HCT116 (cell line): Measurements from ENCODE around the gene PLEKHA8. TPM values are rescaled to one million over a fixed set of nuclear protein-coding genes. Genes with fewer than 3 reads are reported as not detected.

ENCODE experiments used
- ATAC-seq: fragments of 200-7000 bp; cut with Tn5 transposase; 2 replicates; pipeline ENCODE4 v1.9.1; 2020; ENCODE audit warnings: mild to moderate bottlenecking, moderate library complexity
- BruUV-seq: library from RNA; stranded (reverse); fragments of 400-500 nt; replicated peaks from 2 replicates; lab custom pipeline; 2021; lab: Mats Ljungman, UMichigan
- CTCF ChIA-PET: fragments of 300-600 bp; sonication (Branson Sonifier 250); formaldehyde crosslinking; loops from one replicate; lab custom pipeline; 2021; ENCODE audit warnings: antibody characterized with exemption; lab: Charles Lee
- POLR2A ChIA-PET: fragments of 300-600, 350-600 bp; sonication (Branson Sonifier 250); formaldehyde crosslinking; loops from one replicate; lab custom pipeline; 2021; ENCODE audit warnings: antibody characterized with exemption; lab: Charles Lee
- RAD21 ChIA-PET, 2 experiments: fragments of 300-600 bp; sonication (Branson Sonifier 250); formaldehyde crosslinking; loops; one replicate each; lab custom pipeline; 2023; ENCODE audit warnings: low total read pairs in 2 of 2; ENCODE audit not compliant: uncharacterized antibody in 2 of 2, unreplicated experiment in 2 of 2, low non-redundant PET in 1 of 2; lab: Charles Lee
- DNase-seq: peaks from one replicate; pipeline ENCODE4 v3.0.0-alpha.2; 2010; ENCODE audit warnings: low read depth, low spot score
- H2AFZ ChIP-seq: fragments of 200-600 bp; shearing (Covaris generic), sonication (generic); 2 replicates; pipeline ENCODE4 v1.6.1; 2017; ENCODE audit warnings: low read depth, mixed run types, mixed read lengths, antibody characterized with exemption, low read length; ENCODE audit not compliant: poor library complexity, severe bottlenecking
- H3K27ac ChIP-seq: 2 replicates; pipeline ENCODE4 v1.5.1; 2012; ENCODE audit warnings: low read depth, low read length
- H3K27me3 ChIP-seq: fragments of 200-600 bp; sonication (generic); 2 replicates; pipeline ENCODE4 v1.6.1; 2016; ENCODE audit warnings: mixed run types, low read length, mixed read lengths; ENCODE audit not compliant: insufficient read depth
- H3K36me3 ChIP-seq, 2 experiments: fragments of 200-500 bp in 1 of 2; fragments of 200-600 bp in 1 of 2; sonication (Bioruptor generic) in 1 of 2; sonication (generic) in 1 of 2; 2 replicates each; pipeline versions ENCODE4 v1.5.1 to v1.6.1; 2014 to 2016; ENCODE audit warnings: low read length in 2 of 2, inconsistent platforms in 1 of 2, mixed read lengths in 1 of 2, mixed run types in 1 of 2; ENCODE audit not compliant: insufficient read depth in 2 of 2, control insufficient read depth in 1 of 2
- H3K4me1 ChIP-seq, 2 experiments: fragments of 200-600 bp in 1 of 2; sonication (generic) in 1 of 2; 2 replicates each; pipeline versions ENCODE4 v1.5.1 to v1.6.1; 2012 to 2017; ENCODE audit warnings: low read length in 2 of 2, inconsistent platforms in 1 of 2, mild to moderate bottlenecking in 1 of 2, mixed read lengths in 1 of 2, mixed run types in 1 of 2, moderate library complexity in 1 of 2; ENCODE audit not compliant: insufficient read depth in 2 of 2, control insufficient read depth in 1 of 2
- H3K4me2 ChIP-seq: fragments of 200-600 bp; sonication (generic); 2 replicates; pipeline ENCODE4 v1.6.1; 2017; ENCODE audit warnings: mixed run types, low read length, mixed read lengths
- H3K4me3 ChIP-seq, 2 experiments: fragments of 200-600 bp in 1 of 2; sonication (generic) in 1 of 2; replicated peaks in 1 of 2; 2 replicates each; pipeline ENCODE4 v1.5.1; 2011 to 2016; ENCODE audit warnings: low read length in 2 of 2, control low read depth in 1 of 2, low read depth in 1 of 2, mild to moderate bottlenecking in 1 of 2, mixed read lengths in 1 of 2, mixed run types in 1 of 2
- H3K79me2 ChIP-seq: fragments of 200-600 bp; sonication (generic); 2 replicates; pipeline ENCODE4 v1.6.1; 2017; ENCODE audit warnings: mild to moderate bottlenecking, mixed run types, low read length, moderate library complexity, mixed read lengths; ENCODE audit not compliant: insufficient read depth
- H3K9ac ChIP-seq: fragments of 200-600 bp; sonication (generic); 2 replicates; pipeline ENCODE4 v1.6.1; 2016; ENCODE audit warnings: low read length, mixed read lengths
- H3K9me2 ChIP-seq: fragments of 200-600 bp; sonication (generic), shearing (Covaris generic); 2 replicates; pipeline ENCODE4 v1.6.1; 2017; ENCODE audit warnings: mixed run types, mild to moderate bottlenecking, moderate library complexity; ENCODE audit not compliant: insufficient read depth
- H3K9me3 ChIP-seq, 2 experiments: fragments of 200-500 bp in 1 of 2; fragments of 200-600 bp in 1 of 2; sonication (Bioruptor generic) in 1 of 2; sonication (generic) in 1 of 2; 2 replicates each; pipeline ENCODE4 v1.6.1; 2014 to 2017; ENCODE audit warnings: low read length in 2 of 2, mixed read lengths in 2 of 2, inconsistent platforms in 1 of 2, low read depth in 1 of 2, mild to moderate bottlenecking in 1 of 2, mixed run types in 1 of 2, moderate library complexity in 1 of 2; ENCODE audit not compliant: control insufficient read depth in 1 of 2, insufficient read depth in 1 of 2
- H4K20me1 ChIP-seq: fragments of 200-600 bp; sonication (generic), shearing (Covaris generic); 2 replicates; pipeline ENCODE4 v1.6.1; 2017; ENCODE audit warnings: mixed run types, mild to moderate bottlenecking, moderate library complexity; ENCODE audit not compliant: insufficient read depth
- CBX3 ChIP-seq: IDR thresholded peaks from 2 replicates; pipeline ENCODE4 v1.6.1; 2012; ENCODE audit warnings: low read depth
- CEBPB ChIP-seq: IDR thresholded peaks from 2 replicates; pipeline ENCODE4 v1.6.1; 2012; ENCODE audit warnings: low read depth
- EGR1 ChIP-seq: IDR thresholded peaks from 2 replicates; pipeline ENCODE4 v1.6.1; 2012; ENCODE audit warnings: low read depth
- ELF1 ChIP-seq: IDR thresholded peaks from 2 replicates; pipeline ENCODE4 v1.6.1; 2012; ENCODE audit warnings: low read depth, borderline replicate concordance
- EZH2 ChIP-seq: fragments of 200-600 bp; sonication (generic); IDR thresholded peaks from 2 replicates; pipeline ENCODE4 v1.6.1; 2017; ENCODE audit warnings: antibody characterized with exemption, mixed run types
- EZH2phosphoT487 ChIP-seq: fragments of 200-600 bp; IDR thresholded peaks from 2 replicates; pipeline ENCODE4 v1.6.1; 2018; ENCODE audit warnings: antibody characterized with exemption, borderline replicate concordance
- FOSL1 ChIP-seq: IDR thresholded peaks from 2 replicates; pipeline ENCODE4 v1.6.1; 2012; ENCODE audit warnings: low read depth
- JUND ChIP-seq: IDR thresholded peaks from 2 replicates; pipeline ENCODE4 v1.6.1; 2012
- SIN3A ChIP-seq: IDR thresholded peaks from 2 replicates; pipeline ENCODE4 v1.6.1; 2012; ENCODE audit warnings: low read depth
- SRF ChIP-seq: IDR thresholded peaks from 2 replicates; pipeline ENCODE4 v1.6.1; 2012; ENCODE audit warnings: low read depth
- TCF7L2 ChIP-seq: IDR thresholded peaks from 2 replicates; pipeline ENCODE4 v1.7.0; 2011; ENCODE audit warnings: borderline replicate concordance, inconsistent platforms; ENCODE audit not compliant: insufficient read depth, insufficient read length; ENCODE audit errors: extremely low read depth
- YY1 ChIP-seq: IDR thresholded peaks from 2 replicates; pipeline ENCODE4 v1.6.1; 2011; ENCODE audit warnings: low read length, low read depth, moderate library complexity, mild to moderate bottlenecking; ENCODE audit not compliant: insufficient replicate concordance; ENCODE audit errors: extremely low read depth
- ZFX ChIP-seq: fragments of 450-650 bp; IDR thresholded peaks from 2 replicates; pipeline ENCODE4 v1.6.1; 2017
- ZNF274 ChIP-seq: fragments of 200-500 bp; sonication (Bioruptor generic); IDR thresholded peaks from 2 replicates; pipeline ENCODE4 v1.6.1; 2014; ENCODE audit warnings: mild to moderate bottlenecking, low read depth, low read length, inconsistent platforms
- intact Hi-C: fragments of 100-400 bp; cut with micrococcal nuclease; formaldehyde crosslinking; loops from 2 replicates; pipeline ENCODE4 v1.10.0; 2022
- total RNA-seq: library from RNA; stranded (reverse); gene quantifications from one replicate; pipeline ENCODE4 v1.2.1, GENCODE V29; 2021; ENCODE audit not compliant: unreplicated experiment
- TF ChIP-seq, protein P1 (sequence below), 3 experiments: fragments of 200-600 bp in 1 of 3; sonication (generic) in 1 of 3; IDR thresholded peaks in 2 of 3; conservative IDR thresholded peaks in 1 of 3; 2 replicates each; pipeline ENCODE4 v1.5.1; 2012 to 2017; ENCODE audit warnings: low read depth in 2 of 3, low read length in 2 of 3, antibody characterized with exemption in 1 of 3, borderline replicate concordance in 1 of 3, control low read depth in 1 of 3, mild to moderate bottlenecking in 1 of 3, mixed read lengths in 1 of 3, mixed run types in 1 of 3, moderate library complexity in 1 of 3; ENCODE audit not compliant: insufficient read depth in 1 of 3
- TF ChIP-seq, protein P2 (sequence below): IDR thresholded peaks from 2 replicates; pipeline ENCODE4 v1.6.1; 2012
- TF ChIP-seq, protein P3 (sequence below): IDR thresholded peaks from 2 replicates; pipeline ENCODE4 v1.6.1; 2011; ENCODE audit warnings: mild to moderate bottlenecking, low read length, moderate library complexity; ENCODE audit not compliant: insufficient replicate concordance; ENCODE audit errors: extremely low read depth

PLEKHA8 gene
- total RNA-seq, 1 experiment from 2014 or later = 13.6 TPM

DNA sequence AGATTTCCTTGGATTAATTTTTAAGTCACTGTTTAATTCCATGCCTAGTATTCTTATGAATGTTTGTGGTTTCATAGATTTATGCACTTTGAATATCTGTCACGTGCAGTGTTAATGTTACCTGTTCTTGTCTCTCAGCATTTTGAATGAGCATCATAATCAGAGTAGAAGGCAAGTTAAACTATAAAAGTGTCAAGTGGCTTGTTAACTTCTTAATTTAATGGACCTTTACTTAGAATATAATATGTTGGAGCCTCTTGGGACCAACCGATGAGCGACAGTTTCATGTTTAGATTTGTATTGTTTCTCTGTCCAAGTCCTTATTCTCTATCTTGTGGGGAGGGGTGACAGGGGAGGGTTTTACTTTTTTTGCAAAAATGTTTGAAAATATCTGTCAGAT, 56.0 kb downstream of the PLEKHA8 start:
- Histone ChIP-seq H3K4me1 (no peaks in the 10 kb centered on the region), H4K20me1 (no peaks in the 10 kb centered on the region), H3K27me3 (no peaks in the 10 kb centered on the region), H3K9ac (no peak overlapping the region), H3K9me2 (no peaks in the 10 kb centered on the region), H2AFZ (no peak overlapping the region), H3K36me3 (no peaks in the 10 kb centered on the region), H3K4me2 (no peak overlapping the region), H3K27ac (no peak overlapping the region), H3K4me3 (no peak overlapping the region), H3K9me3 (no peaks in the 10 kb centered on the region), H3K79me2 (no peaks in the 10 kb centered on the region)
- ChIA-PET RAD21 (no interaction called here), CTCF (no interaction called here), POLR2A (no interaction called here)
- DNase-seq (no peak), ATAC-seq (no peak)
- BruUV-seq = no TSS peak
- intact Hi-C loops = no loop called here
- TF ChIP-seq SIN3A (no peak), CBX3 (no peak), EZH2 (no peak), ZNF274 (no peak), ZFX (no peak), CEBPB (no peak), SRF (no peak), ELF1 (no peak), EZH2phosphoT487 (no peak)

DNA sequence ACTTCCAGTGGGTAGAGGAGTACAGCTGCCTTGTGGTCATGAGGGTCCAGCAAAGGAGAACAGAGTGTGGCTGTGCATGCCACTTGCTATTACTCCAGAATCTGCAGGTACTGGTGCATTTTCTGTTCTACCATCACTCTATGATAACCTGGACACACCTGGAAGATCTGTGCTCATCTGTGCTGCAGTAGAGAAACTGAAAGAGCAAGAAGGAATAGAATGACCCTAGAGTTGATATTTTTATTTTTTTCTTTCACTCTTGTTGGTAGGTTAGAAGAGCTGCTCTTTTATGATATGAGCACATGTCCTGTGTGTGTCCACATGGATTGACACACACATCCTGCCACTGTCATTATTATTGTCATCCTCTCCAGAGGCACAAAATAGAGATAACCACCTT, 58.3 kb downstream of the PLEKHA8 start:
- Histone ChIP-seq H3K9ac (no peak overlapping the region), H3K27me3 (no peaks in the 10 kb centered on the region), H3K9me3 (no peaks in the 10 kb centered on the region), H3K27ac (no peak overlapping the region), H3K9me2 (no peaks in the 10 kb centered on the region), H3K79me2 (no peaks in the 10 kb centered on the region), H3K4me3 (no peak overlapping the region), H4K20me1 (no peaks in the 10 kb centered on the region), H3K4me1 (peaks cover 0 to 3% of the 10 kb centered on the region in 2 experiments; a peak in 1 of 4 replicates), H3K36me3 (no peaks in the 10 kb centered on the region)
- CTCF ChIA-PET = no interaction called here
- POLR2A ChIA-PET = no interaction called here
- intact Hi-C loops = no loop called here
- DNase-seq = no peak
- RAD21 ChIA-PET = no interaction called here
- BruUV-seq = no TSS peak
- TF ChIP-seq JUND (no peak), CBX3 (no peak), ZNF274 (no peak), SRF (no peak), SIN3A (no peak), YY1 (no peak), EGR1 (no peak), EZH2phosphoT487 (no peak), ELF1 (no peak), TCF7L2 (no peak), FOSL1 (no peak)
- TF ChIP-seq, protein P1, sequence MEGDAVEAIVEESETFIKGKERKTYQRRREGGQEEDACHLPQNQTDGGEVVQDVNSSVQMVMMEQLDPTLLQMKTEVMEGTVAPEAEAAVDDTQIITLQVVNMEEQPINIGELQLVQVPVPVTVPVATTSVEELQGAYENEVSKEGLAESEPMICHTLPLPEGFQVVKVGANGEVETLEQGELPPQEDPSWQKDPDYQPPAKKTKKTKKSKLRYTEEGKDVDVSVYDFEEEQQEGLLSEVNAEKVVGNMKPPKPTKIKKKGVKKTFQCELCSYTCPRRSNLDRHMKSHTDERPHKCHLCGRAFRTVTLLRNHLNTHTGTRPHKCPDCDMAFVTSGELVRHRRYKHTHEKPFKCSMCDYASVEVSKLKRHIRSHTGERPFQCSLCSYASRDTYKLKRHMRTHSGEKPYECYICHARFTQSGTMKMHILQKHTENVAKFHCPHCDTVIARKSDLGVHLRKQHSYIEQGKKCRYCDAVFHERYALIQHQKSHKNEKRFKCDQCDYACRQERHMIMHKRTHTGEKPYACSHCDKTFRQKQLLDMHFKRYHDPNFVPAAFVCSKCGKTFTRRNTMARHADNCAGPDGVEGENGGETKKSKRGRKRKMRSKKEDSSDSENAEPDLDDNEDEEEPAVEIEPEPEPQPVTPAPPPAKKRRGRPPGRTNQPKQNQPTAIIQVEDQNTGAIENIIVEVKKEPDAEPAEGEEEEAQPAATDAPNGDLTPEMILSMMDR (IDR thresholded peaks at IDR 0.05 in 2 of 3, conservative IDR thresholded peaks at IDR 0.05 in 1 of 3; ENCODE audit: borderline replicate concordance in 1 of 3, insufficient read depth in 1 of 3, low read depth in 2 of 3, low read length in 2 of 3) = no peak
- TF ChIP-seq, protein P2, sequence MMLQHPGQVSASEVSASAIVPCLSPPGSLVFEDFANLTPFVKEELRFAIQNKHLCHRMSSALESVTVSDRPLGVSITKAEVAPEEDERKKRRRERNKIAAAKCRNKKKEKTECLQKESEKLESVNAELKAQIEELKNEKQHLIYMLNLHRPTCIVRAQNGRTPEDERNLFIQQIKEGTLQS = no peak
- TF ChIP-seq, protein P3, sequence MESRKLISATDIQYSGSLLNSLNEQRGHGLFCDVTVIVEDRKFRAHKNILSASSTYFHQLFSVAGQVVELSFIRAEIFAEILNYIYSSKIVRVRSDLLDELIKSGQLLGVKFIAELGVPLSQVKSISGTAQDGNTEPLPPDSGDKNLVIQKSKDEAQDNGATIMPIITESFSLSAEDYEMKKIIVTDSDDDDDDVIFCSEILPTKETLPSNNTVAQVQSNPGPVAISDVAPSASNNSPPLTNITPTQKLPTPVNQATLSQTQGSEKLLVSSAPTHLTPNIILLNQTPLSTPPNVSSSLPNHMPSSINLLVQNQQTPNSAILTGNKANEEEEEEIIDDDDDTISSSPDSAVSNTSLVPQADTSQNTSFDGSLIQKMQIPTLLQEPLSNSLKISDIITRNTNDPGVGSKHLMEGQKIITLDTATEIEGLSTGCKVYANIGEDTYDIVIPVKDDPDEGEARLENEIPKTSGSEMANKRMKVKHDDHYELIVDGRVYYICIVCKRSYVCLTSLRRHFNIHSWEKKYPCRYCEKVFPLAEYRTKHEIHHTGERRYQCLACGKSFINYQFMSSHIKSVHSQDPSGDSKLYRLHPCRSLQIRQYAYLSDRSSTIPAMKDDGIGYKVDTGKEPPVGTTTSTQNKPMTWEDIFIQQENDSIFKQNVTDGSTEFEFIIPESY = no peak
- TF ChIP-seq, all 23 proteins: peak for 0
- no peak for ATAC-seq
- Histone ChIP-seq H3K4me2 (no peak overlapping the region), H2AFZ (no peak overlapping the region)
